ENCODE data around the gene E2F2. TPM values are rescaled to one million over a fixed set of nuclear protein-coding genes. Genes with fewer than 3 reads are reported as not detected.
A peak's percentile ranks its signal among the peaks of the same experiment; 100 is the strongest.

E2F2 gene
- total and polyA plus RNA-seq, 2 of the 13 experiments (the other 11 are each of a cell fraction or from before 2014, with no cell fraction given), result 0.65 to 6.6 TPM

GRCh38 chr1:23530087-23530746, 816 bp downstream of the E2F2 start (continued):
- 0 out of 2 replicates have a peak, but pooled peaks have one; percentile 27 for TF ChIP-seq ZNF280B (CRISPR knock-in tag; IDR thresholded peaks at IDR 0.05; ENCODE audit: borderline replicate concordance)
- TF ChIP-seq NONO (IDR thresholded peaks at IDR 0.05), result no peak
- peak; percentile 40 for TF ChIP-seq NONO (CRISPR knock-in tag; conservative IDR thresholded peaks at IDR 0.05)
- 0 out of 4 replicates have a peak, but pooled peaks of 1 of the 2 experiments have one; percentile 14 for TF ChIP-seq KLF16 (CRISPR knock-in tag; IDR thresholded peaks at IDR 0.05)
- TF ChIP-seq ZNF691 (CRISPR knock-in tag; IDR thresholded peaks at IDR 0.05; ENCODE audit: borderline replicate concordance, low read depth), result peak; percentile 99
- 0 out of 2 replicates have a peak, but pooled peaks have one; percentile 12 for TF ChIP-seq ZNF672 (CRISPR knock-in tag; IDR thresholded peaks at IDR 0.05)
- TF ChIP-seq ZBTB42 (CRISPR knock-in tag; IDR thresholded peaks at IDR 0.05), result no peak
- peak; percentile 27; the same call in 1 of the 2 replicates for TF ChIP-seq ZMYM3 (CRISPR knock-in tag; IDR thresholded peaks at IDR 0.05)
- no peak for TF ChIP-seq RCOR2 (CRISPR knock-in tag; IDR thresholded peaks at IDR 0.05)
- peak; percentile 19 for TF ChIP-seq ZNF883 (CRISPR knock-in tag; IDR thresholded peaks at IDR 0.05; ENCODE audit: not compliant biosample characterization)
- TF ChIP-seq MAX (IDR thresholded peaks at IDR 0.05), result peak; percentile 1; the same call in 1 of the 2 replicates

Measured in HepG2 (cell line).